ENCODE results near the gene SAMD15.
A peak's percentile ranks its signal among the peaks of the same experiment; 100 is the strongest.
"Not testable (repeated sequence)": the region's sequence is repeated elsewhere in the genome, so short reads cannot be mapped to it uniquely, and the experiment has no call there.

SAMD15 gene

GRCh38 chr14:77376771-77377501 lies at the start of gene SAMD15, which contains the start of gene TMED8:
Gene SAMD15, plus strand, starts transcription at chr14:77377379. Its CDS starts 40 bp downstream, at chr14:77377419.
Gene TMED8, minus strand, starts transcription at chr14:77377094. Its CDS starts 41 bp downstream, at chr14:77377053.
- DNase-seq (ENCODE audit: low spot score), result peak; percentile 90

GRCh38 chr14:77329872-77330271 lies 47.3 kb upstream of the SAMD15 start:
- DNase-seq (ENCODE audit: low spot score), result no peak

GRCh38 chr14:77335576-77335975 lies 41.6 kb upstream of the SAMD15 start:
- DNase-seq (ENCODE audit: low spot score), result no peak

GRCh38 chr14:77337255-77337654 lies 39.9 kb upstream of the SAMD15 start:
- not testable (repeated sequence) for DNase-seq (ENCODE audit: low spot score)

- DNase-seq (ENCODE audit: low spot score), result no peak
Measured at GRCh38 chr14:77337880-77338279, 39.3 kb upstream of the SAMD15 start.

GRCh38 chr14:77338302-77338701 lies 38.9 kb upstream of the SAMD15 start:
- DNase-seq (ENCODE audit: low spot score), result no peak

- no peak for DNase-seq (ENCODE audit: low spot score)
Measured at GRCh38 chr14:77339407-77339806, 37.8 kb upstream of the SAMD15 start.

- DNase-seq (ENCODE audit: low spot score), result no peak
Measured at GRCh38 chr14:77340389-77340788, 36.8 kb upstream of the SAMD15 start.

GRCh38 chr14:77342726-77343397 lies 34.3 kb upstream of the SAMD15 start:
- DNase-seq (ENCODE audit: low spot score), result no peak

- no peak for DNase-seq (ENCODE audit: low spot score)
Measured at GRCh38 chr14:77343662-77344061, 33.5 kb upstream of the SAMD15 start.

GRCh38 chr14:77344377-77344996 lies 32.7 kb upstream of the SAMD15 start:
- no peak for DNase-seq (ENCODE audit: low spot score)

- no peak for DNase-seq (ENCODE audit: low spot score)
Measured at GRCh38 chr14:77346495-77346894, 30.7 kb upstream of the SAMD15 start.

- DNase-seq (ENCODE audit: low spot score), result peak; percentile 51
Measured at GRCh38 chr14:77347751-77348150, 29.4 kb upstream of the SAMD15 start.

GRCh38 chr14:77353469-77354141 lies 23.6 kb upstream of the SAMD15 start:
- DNase-seq (ENCODE audit: low spot score), result no peak

- no peak for DNase-seq (ENCODE audit: low spot score)
Measured at GRCh38 chr14:77355811-77356210, 21.4 kb upstream of the SAMD15 start.

- no peak for DNase-seq (ENCODE audit: low spot score)
Measured at GRCh38 chr14:77356899-77357298, 20.3 kb upstream of the SAMD15 start.

- no peak for DNase-seq (ENCODE audit: low spot score)
Measured at GRCh38 chr14:77359626-77360025, 17.6 kb upstream of the SAMD15 start.

GRCh38 chr14:77364146-77364545 lies 13.0 kb upstream of the SAMD15 start:
- no peak for DNase-seq (ENCODE audit: low spot score)

- no peak for DNase-seq (ENCODE audit: low spot score)
Measured at GRCh38 chr14:77369285-77369684, 7.9 kb upstream of the SAMD15 start.

- DNase-seq (ENCODE audit: low spot score), result peak; percentile 80
Measured at GRCh38 chr14:77372304-77372841, 4.8 kb upstream of the SAMD15 start.

- DNase-seq (ENCODE audit: low spot score), result peak; percentile 59
Measured at GRCh38 chr14:77375164-77375950, 1.8 kb upstream of the SAMD15 start.
